SU-DHL-6 (cell line): ENCODE data around the gene GIMAP8.

ENCODE experiments used
- H2AFZ ChIP-seq: fragments of 200-600 bp; sonication (generic); 2 replicates; pipeline ENCODE4 v1.6.1; 2014; ENCODE audit warnings: low read depth, mild to moderate bottlenecking, moderate library complexity, mixed read lengths, antibody characterized with exemption, low read length; ENCODE audit not compliant: severe bottlenecking
- H3F3A ChIP-seq: fragments of 200-600 bp; shearing (Covaris generic); 2 replicates; pipeline ENCODE4 v1.6.0; 2016; ENCODE audit warnings: antibody characterized with exemption, mild to moderate bottlenecking; ENCODE audit not compliant: insufficient read depth
- H3K27ac ChIP-seq: fragments of 200-600 bp; sonication (generic); 2 replicates; pipeline ENCODE4 v1.5.1; 2016; ENCODE audit warnings: low read depth, mild to moderate bottlenecking, low read length, moderate library complexity, mixed read lengths
- H3K27me3 ChIP-seq: fragments of 200-600 bp; sonication (generic), shearing (Covaris generic); 2 replicates; pipeline ENCODE4 v1.6.0; 2014; ENCODE audit warnings: mild to moderate bottlenecking, low read length
- H3K36me3 ChIP-seq: fragments of 200-600 bp; sonication (generic); 2 replicates; pipeline ENCODE4 v1.6.1; 2014; ENCODE audit warnings: mild to moderate bottlenecking, low read length, mixed read lengths
- H3K4me2 ChIP-seq: fragments of 300-600, 200-600 bp; shearing (Covaris generic), sonication (generic); 2 replicates; pipeline ENCODE4 v1.6.0; 2014; ENCODE audit warnings: low read length, low read depth, mild to moderate bottlenecking; ENCODE audit not compliant: poor library complexity, severe bottlenecking
- H3K4me3 ChIP-seq: fragments of 200-600 bp; sonication (generic); 2 replicates; pipeline ENCODE4 v1.5.1; 2014; ENCODE audit warnings: antibody characterized with exemption, low read length, mild to moderate bottlenecking, mixed read lengths; ENCODE audit not compliant: insufficient read depth, poor library complexity, severe bottlenecking
- H3K79me2 ChIP-seq: fragments of 200-600 bp; sonication (generic); 2 replicates; pipeline ENCODE4 v1.6.1; 2014; ENCODE audit warnings: mild to moderate bottlenecking, low read length, moderate library complexity; ENCODE audit not compliant: insufficient read depth
- H3K9ac ChIP-seq: fragments of 200-600 bp; sonication (generic); 2 replicates; pipeline ENCODE4 v1.7.0; 2014; ENCODE audit warnings: mild to moderate bottlenecking, low read length
- H3K9me2 ChIP-seq: fragments of 200-600 bp; sonication (generic); replicated peaks from 2 replicates; pipeline ENCODE4 v1.6.1; 2014; ENCODE audit warnings: low read length; ENCODE audit not compliant: insufficient read depth
- H3K9me3 ChIP-seq: fragments of 200-600 bp; sonication (generic); 2 replicates; pipeline ENCODE4 v1.6.1; 2014; ENCODE audit warnings: low read length, mixed read lengths; ENCODE audit not compliant: insufficient read depth
- H4K20me1 ChIP-seq: fragments of 200-600 bp; sonication (generic); 2 replicates; pipeline ENCODE4 v1.6.1; 2014; ENCODE audit warnings: low read depth, mild to moderate bottlenecking, antibody characterized with exemption, low read length, moderate library complexity, mixed read lengths
- CTCF ChIP-seq: fragments of 200-600 bp; sonication (generic); IDR thresholded peaks from one replicate; pipeline ENCODE4 v1.5.1; 2017; ENCODE audit warnings: antibody characterized with exemption, mild to moderate bottlenecking, low read length, moderate library complexity; ENCODE audit not compliant: insufficient read depth, poor library complexity, severe bottlenecking
- EZH2phosphoT487 ChIP-seq: fragments of 200-600 bp; sonication (generic), shearing (Covaris generic); conservative IDR thresholded peaks from 2 replicates; pipeline ENCODE4 v1.6.1; 2018; ENCODE audit warnings: mild to moderate bottlenecking, antibody characterized with exemption, low read length, moderate library complexity, mixed read lengths

Gene GIMAP8

GRCh38 chr7:150412518-150413488 is 37.6 kb upstream of the GIMAP8 start:
- Histone ChIP-seq H3K9me3 (no peaks in the 10 kb centered on the region), H3F3A (no peaks in the 10 kb centered on the region), H3K79me2 (no peaks in the 10 kb centered on the region), H4K20me1 (no peaks in the 10 kb centered on the region), H2AFZ (no peak overlapping the region), H3K9ac (no peak overlapping the region), H3K4me3 (no peak overlapping the region), H3K9me2 (no peaks in the 10 kb centered on the region), H3K4me2 (no peak overlapping the region), H3K36me3 (no peaks in the 10 kb centered on the region), H3K27me3 (no peaks in the 10 kb centered on the region), H3K27ac (no peak overlapping the region)
- TF ChIP-seq CTCF (no peak), EZH2phosphoT487 (no peak)

- no peak overlapping the region for H3K9ac ChIP-seq
- no peak for TF ChIP-seq CTCF
- no peaks in the 10 kb centered on the region for H4K20me1 ChIP-seq
- no peaks in the 10 kb centered on the region for H3K9me3 ChIP-seq
- no peak overlapping the region for H3K4me2 ChIP-seq
- H3K79me2 ChIP-seq: no peaks in the 10 kb centered on the region
- H3K27ac ChIP-seq: no peak overlapping the region
- no peak overlapping the region for H3K4me3 ChIP-seq
- no peaks in the 10 kb centered on the region for H3K36me3 ChIP-seq
- no peaks in the 10 kb centered on the region for H3K9me2 ChIP-seq
- H3K27me3 ChIP-seq: no peaks in the 10 kb centered on the region
- no peak overlapping the region for H2AFZ ChIP-seq
- H3F3A ChIP-seq: no peaks in the 10 kb centered on the region
These were observed 36.8 kb upstream of the GIMAP8 start for GRCh38 chr7:150413640-150414081.

GRCh38 chr7:150415161-150416153 is 35.0 kb upstream of the GIMAP8 start:
- Histone ChIP-seq H3K27ac (no peak overlapping the region), H3K9me2 (no peaks in the 10 kb centered on the region), H4K20me1 (no peaks in the 10 kb centered on the region), H2AFZ (no peak overlapping the region), H3F3A (no peaks in the 10 kb centered on the region), H3K9me3 (no peaks in the 10 kb centered on the region), H3K4me2 (no peak overlapping the region), H3K27me3 (no peaks in the 10 kb centered on the region), H3K79me2 (no peaks in the 10 kb centered on the region), H3K36me3 (no peaks in the 10 kb centered on the region), H3K9ac (no peak overlapping the region), H3K4me3 (no peak overlapping the region)
- TF ChIP-seq CTCF (no peak), EZH2phosphoT487 (no peak)
